Epithelial cell of proximal tubule (primary cell): ENCODE measurements around the gene GZF1. TPM values are rescaled to one million over a fixed set of nuclear protein-coding genes. Genes with fewer than 3 reads are reported as not detected.

Experiments used
- DNase-seq: peaks from one replicate; pipeline ENCODE4 v3.0.0-alpha.2; 2011; ENCODE audit warnings: low read depth
- H3K4me3 ChIP-seq: 2 replicates; pipeline ENCODE4 v1.5.1; 2011; ENCODE audit warnings: low read depth, mild to moderate bottlenecking, low read length
- total RNA-seq: library from RNA; depleted of rRNA; stranded (reverse); fragments of >200 nt; gene quantifications from 2 replicates; pipeline ENCODE4 v1.2.3, GENCODE V29; 2015
- TF ChIP-seq, protein P1 (sequence below): conservative IDR thresholded peaks from 2 replicates; pipeline ENCODE4 v1.5.1; 2012; ENCODE audit warnings: low read depth, mild to moderate bottlenecking, low read length

GZF1 gene
- total RNA-seq, 1 donor from 2014 or later: 9.5 TPM

GRCh38 chr20:23334111-23334510 lies 27.9 kb upstream of the GZF1 start:
- TF ChIP-seq, protein P1, sequence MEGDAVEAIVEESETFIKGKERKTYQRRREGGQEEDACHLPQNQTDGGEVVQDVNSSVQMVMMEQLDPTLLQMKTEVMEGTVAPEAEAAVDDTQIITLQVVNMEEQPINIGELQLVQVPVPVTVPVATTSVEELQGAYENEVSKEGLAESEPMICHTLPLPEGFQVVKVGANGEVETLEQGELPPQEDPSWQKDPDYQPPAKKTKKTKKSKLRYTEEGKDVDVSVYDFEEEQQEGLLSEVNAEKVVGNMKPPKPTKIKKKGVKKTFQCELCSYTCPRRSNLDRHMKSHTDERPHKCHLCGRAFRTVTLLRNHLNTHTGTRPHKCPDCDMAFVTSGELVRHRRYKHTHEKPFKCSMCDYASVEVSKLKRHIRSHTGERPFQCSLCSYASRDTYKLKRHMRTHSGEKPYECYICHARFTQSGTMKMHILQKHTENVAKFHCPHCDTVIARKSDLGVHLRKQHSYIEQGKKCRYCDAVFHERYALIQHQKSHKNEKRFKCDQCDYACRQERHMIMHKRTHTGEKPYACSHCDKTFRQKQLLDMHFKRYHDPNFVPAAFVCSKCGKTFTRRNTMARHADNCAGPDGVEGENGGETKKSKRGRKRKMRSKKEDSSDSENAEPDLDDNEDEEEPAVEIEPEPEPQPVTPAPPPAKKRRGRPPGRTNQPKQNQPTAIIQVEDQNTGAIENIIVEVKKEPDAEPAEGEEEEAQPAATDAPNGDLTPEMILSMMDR: no peak
- H3K4me3 ChIP-seq: no peak overlapping the region
- DNase-seq: no peak

GRCh38 chr20:23335521-23335920 lies 26.5 kb upstream of the GZF1 start:
- DNase-seq: no peak
- H3K4me3 ChIP-seq: no peak overlapping the region
- TF ChIP-seq, protein P1: no peak

DNA sequence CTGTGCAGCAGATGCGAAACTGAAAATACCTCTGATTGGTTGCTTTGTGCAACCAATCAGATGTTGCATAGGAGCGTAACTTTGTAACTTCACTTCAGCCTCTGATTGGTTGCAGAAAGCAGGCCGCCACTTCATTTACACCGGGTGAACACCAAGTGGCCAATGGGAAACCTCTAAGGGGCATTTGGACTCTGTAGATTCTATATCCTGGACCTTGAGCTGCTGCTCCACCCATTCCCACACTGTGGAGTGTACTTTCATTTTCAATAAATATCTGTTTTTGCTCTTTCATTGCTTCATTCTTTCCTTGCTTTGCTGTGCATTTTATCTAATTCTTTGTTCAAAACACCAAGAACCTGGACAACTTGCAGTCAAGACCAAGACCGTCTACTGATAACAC lies 25.5 kb upstream of the GZF1 start:
- no peak for DNase-seq
- H3K4me3 ChIP-seq: no peak overlapping the region
- TF ChIP-seq, protein P1: no peak

GRCh38 chr20:23337312-23337711 lies 24.7 kb upstream of the GZF1 start:
- DNase-seq: no peak
- TF ChIP-seq, protein P1: no peak
- no peak overlapping the region for H3K4me3 ChIP-seq

GRCh38 chr20:23339986-23340385 lies 22.0 kb upstream of the GZF1 start:
- H3K4me3 ChIP-seq: no peak overlapping the region
- TF ChIP-seq, protein P1: no peak
- DNase-seq: no peak

DNA sequence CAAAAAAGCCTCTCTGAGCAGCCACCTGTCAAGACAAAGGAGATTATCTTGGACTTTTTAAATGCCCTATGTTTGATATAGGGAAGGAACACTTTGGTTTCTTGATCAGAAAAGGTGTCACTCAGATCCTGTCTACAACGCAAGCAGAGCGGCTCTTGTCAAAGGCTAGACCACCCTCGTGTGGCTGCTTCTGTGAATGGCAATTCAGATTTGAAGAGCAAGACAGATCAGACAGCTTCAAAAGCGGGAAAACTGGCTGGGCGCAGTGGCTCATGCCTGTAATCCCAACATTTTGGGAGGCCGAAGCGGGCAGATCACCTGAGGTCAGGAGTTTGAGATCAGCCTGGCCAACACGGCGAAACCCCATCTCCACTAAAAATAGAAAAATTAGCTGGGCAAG lies 21.5 kb upstream of the GZF1 start:
- DNase-seq: no peak
- H3K4me3 ChIP-seq: no peak overlapping the region
- TF ChIP-seq, protein P1: peak; percentile 70

DNA sequence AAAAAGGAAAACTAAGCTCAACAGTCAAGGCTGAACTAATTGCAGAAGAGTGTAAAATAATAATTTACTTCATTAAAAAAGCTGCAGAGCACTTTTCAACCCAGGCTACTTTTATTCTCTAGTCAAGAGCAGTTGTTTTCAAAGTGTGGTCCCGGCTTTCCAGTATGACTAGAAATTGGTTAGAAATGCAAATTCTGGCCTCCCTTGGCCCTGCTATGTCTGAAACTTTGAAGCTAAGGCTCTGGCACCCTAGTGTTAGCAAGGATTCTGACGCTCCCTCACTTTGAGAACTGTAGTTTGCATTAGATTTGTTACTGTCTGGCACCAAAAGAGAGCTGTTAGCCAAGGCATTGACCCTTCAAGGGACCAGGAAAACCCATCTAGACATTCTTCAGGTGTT lies 20.9 kb upstream of the GZF1 start:
- DNase-seq: no peak
- H3K4me3 ChIP-seq: no peak overlapping the region
- TF ChIP-seq, protein P1: no peak
